GM18519 (cell line): Measurements from ENCODE around the gene FRAS1.
"Not testable (repeated sequence)": the region's sequence is repeated elsewhere in the genome, so short reads cannot be mapped to it uniquely, and the experiment has no call there.

Source experiments
- ATAC-seq: cut with Tn5 transposase; IDR thresholded peaks from one replicate; pipeline ENCODE4 v1.9.1; 2021; ENCODE audit warnings: mild to moderate bottlenecking, moderate library complexity; ENCODE audit not compliant: unreplicated experiment, low FRiP score

The FRAS1 gene

DNA sequence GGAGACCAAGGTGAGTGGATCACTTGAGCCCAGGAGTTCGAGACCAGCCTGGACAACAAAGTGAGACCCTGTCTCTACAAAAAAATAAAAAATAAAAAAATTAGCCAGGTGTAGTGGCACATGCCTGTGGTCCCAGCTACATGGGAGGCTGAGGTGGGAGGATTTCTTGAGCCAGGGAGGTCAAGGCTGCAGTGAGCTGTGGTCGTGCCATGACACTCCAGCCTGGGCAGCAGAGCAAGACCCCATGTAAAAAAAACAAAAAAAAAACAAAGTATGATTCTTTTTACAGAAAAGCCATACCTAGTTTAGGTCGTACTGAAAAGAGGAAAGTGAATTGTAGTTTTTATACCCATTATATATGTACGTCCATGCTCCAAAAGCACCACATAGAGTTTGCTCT is 151.8 kb downstream of the FRAS1 start:
- not testable (repeated sequence) for ATAC-seq

DNA sequence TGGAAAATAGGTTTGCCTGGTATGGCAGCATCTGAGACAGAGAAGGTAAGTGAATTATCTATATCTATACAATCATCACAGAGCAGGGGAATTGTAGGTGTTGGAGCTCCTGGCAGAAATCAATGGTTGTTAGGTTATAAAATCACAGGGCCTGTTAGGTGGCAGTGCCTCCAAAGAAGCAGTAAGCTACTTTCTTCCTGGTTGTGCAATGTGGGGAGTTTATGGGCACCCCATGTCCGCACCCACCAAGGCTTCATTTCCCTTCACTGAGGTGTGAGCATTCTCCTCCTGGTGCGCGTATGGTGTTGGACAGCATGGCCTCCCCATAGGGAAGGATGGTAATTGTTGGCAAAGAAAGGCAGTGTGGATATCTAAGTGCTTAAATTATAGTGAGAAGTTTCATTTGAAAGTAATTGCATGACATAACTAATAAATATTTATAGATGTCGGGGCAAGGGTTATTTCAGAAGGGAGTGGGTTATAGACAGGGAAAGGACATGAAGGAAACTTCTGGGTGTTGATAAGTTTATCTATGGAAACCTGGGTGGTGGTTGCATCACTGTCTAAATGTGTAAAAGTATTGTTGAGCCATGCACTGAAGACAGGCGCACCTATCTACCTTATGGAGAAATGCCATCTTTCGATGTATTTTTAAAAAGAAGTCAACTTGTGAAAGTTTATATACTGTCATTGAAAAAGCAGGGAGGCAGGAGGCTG is 153.7 kb downstream of the FRAS1 start:
- ATAC-seq, result no peak

- no peak for ATAC-seq
Measured at GRCh38 chr4:78213218-78213617, 156.1 kb downstream of the FRAS1 start.

GRCh38 chr4:78214078-78214477 is 157.0 kb downstream of the FRAS1 start:
- no peak for ATAC-seq

DNA sequence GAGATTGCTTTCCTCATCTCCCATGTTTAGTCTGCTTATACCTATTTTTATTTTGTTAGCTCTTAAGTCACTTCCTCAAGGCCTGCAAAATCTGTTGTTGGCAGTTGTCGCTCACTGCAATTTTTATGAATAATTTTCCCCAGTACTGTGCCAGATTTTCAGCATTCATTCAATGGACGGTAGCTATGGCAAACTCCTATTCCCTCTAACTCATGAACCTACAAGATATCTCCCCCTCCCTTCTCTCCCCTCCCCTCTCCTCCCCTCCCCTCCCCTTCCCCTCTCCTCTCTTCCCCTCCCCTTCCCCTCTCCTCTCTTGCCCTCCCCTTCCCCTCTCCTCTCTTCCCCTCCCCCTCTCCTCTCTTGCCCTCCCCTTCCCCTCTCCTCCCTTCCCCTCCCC is 160.4 kb downstream of the FRAS1 start:
- no peak for ATAC-seq

- no peak for ATAC-seq
Measured at GRCh38 chr4:78218260-78218659, 161.1 kb downstream of the FRAS1 start.

DNA sequence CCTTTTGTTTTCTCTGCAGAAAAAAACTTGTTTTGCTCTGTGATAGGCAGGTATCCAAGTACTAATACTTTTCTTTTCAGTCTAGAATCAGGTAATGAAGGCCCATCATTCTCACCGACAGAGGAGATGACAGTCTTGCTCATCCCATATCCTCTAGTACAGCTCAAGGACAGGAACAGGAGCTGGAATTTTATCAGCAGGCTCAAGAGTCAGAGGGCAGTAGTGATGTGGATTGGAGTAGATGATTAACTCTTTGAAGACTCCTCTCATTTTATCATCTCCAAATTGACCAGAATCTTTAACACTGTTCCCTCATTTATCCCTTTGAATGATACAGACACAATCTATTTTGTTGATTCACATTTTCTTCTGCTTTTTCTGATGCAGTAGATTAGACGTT is 162.7 kb downstream of the FRAS1 start:
- ATAC-seq, result no peak

GRCh38 chr4:78220283-78220682 is 163.2 kb downstream of the FRAS1 start:
- ATAC-seq, result no peak

- ATAC-seq, result no peak
Measured at GRCh38 chr4:78222575-78223186, 165.6 kb downstream of the FRAS1 start.

- ATAC-seq, result no peak
Measured at GRCh38 chr4:78225236-78225635, 168.1 kb downstream of the FRAS1 start.

GRCh38 chr4:78226279-78226678 is 169.2 kb downstream of the FRAS1 start:
- ATAC-seq, result no peak

DNA sequence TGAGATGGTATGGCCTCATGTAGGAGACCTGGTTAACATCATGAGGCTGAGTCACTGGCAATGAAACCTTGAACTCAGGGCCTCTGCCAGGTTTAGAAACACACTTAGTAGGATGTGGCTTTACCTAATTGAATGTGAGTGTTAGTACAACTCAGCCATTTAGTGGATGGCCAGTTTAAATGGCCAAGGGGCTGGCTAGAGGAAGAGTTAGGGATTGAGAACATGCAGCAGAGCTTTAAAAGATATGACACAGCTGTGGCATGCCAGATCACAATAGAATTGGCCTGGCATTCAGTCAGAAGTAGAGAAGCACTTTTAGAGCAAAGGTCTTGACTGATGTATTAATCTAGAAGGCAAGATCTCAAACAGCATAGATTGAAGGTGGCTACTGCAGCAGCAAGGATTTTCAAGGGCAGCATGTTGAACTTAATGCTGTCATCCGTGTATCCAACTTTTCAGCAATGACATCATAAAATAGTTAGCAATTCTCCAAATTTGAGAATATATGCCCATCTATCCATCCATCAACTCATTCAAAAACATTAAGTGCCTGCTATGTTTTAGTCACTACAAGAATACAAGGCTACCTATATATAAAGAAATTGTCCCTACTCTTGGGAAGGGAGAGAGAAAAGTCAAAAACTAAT is 170.4 kb downstream of the FRAS1 start:
- no peak for ATAC-seq

GRCh38 chr4:78235800-78236199 is 178.7 kb downstream of the FRAS1 start:
- ATAC-seq, result no peak

DNA sequence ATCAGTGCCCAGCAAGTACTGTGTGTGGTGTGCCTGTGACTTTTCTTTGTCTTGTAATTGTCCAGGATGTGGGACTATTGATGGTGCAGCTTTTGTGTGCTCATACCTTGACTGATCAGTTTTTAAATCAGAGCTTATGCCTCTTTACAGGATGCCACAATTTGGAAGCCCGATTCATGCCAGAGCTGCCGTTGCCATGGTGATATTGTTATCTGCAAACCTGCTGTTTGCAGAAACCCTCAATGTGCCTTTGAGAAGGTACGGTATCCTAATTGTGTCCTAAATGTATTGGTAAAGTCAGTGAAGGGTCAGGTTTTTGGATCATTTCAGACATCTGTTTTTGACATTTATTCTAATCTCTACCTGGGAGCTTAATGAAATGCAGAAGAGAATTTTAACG is 180.2 kb downstream of the FRAS1 start:
- no peak for ATAC-seq

GRCh38 chr4:78242071-78242470 is 184.9 kb downstream of the FRAS1 start:
- no peak for ATAC-seq

- no peak for ATAC-seq
Measured at GRCh38 chr4:78244705-78245485, 187.8 kb downstream of the FRAS1 start.

DNA sequence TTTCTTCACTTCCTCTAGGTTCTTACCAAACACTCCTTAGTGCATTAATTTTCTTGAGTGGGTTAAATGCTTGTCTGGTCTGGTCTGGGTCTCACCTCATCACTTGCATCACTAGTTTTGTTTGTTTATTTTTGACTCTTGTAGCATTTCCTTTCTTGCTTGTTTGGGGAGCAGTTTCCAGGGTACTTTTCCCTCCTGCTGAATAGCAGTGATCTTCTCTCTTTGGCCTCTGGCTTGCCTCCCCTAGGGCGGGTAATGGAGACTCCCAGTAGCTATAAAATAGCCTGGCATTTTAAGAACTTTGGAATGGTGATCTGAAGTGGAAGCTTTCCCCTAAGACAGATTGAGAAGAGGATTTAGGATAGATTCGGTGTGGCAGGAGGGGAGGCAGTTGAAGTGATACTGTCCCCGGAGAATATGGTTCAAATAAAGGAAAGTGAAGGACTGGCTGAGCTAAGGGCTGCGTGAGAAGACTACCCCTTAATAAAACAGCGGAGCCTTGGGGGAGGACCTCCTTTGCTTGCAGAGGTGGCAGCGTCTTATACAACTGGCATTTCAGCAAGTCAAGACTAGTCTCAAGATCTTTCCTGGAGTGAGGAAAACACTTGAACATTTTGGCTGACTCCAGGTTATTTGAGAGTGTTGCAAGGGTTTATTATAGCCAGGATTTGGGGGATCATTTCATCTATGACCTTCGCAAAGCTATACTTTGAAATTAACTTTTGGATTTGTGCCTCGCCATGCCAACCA is 190.6 kb downstream of the FRAS1 start:
- no peak for ATAC-seq

- ATAC-seq, result no peak
Measured at GRCh38 chr4:78250500-78250899, 193.4 kb downstream of the FRAS1 start.

- not testable (repeated sequence) for ATAC-seq
Measured at GRCh38 chr4:78252773-78253172, 195.7 kb downstream of the FRAS1 start.

DNA sequence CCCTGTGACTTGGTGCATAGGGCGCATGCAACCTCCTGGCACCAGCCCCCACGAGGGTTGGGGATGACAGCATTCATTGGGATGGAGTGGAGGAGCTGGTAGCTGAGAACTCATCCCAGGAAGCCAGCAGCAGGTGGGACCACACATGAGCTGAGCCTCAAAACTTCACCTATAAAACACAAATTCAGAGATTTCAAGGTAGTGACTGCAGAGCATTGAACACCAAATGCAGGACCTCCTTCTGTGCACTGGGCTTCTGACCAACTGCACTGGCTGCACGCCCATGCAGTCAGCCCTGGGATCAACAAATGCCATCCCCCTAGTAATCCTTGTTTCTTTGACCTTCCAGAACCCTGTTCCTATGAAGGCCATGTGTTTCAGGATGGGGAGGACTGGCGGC is 197.8 kb downstream of the FRAS1 start:
- ATAC-seq, result no peak
